HG02973 (cell line): ENCODE results near the gene IFIT3.
A peak's percentile ranks its signal among the peaks of the same experiment; 100 is the strongest.
"Not testable (repeated sequence)": the region's sequence is repeated elsewhere in the genome, so short reads cannot be mapped to it uniquely, and the experiment has no call there.

Experiments used
- ATAC-seq: cut with Tn5 transposase; IDR thresholded peaks from one replicate; pipeline ENCODE4 v1.9.1; 2021; ENCODE audit warnings: moderate library complexity; ENCODE audit not compliant: unreplicated experiment

The IFIT3 gene

GRCh38 chr10:89327803-89328441 lies at the start of gene IFIT3:
IFIT3 (plus strand) TSS chr10:89327997; CDS start chr10:89328074, 77 bp downstream.
- no peak for ATAC-seq

GRCh38 chr10:89278034-89278535 lies 49.7 kb upstream of the IFIT3 start:
- no peak for ATAC-seq

GRCh38 chr10:89278900-89279392 lies 48.9 kb upstream of the IFIT3 start:
- no peak for ATAC-seq

- no peak for ATAC-seq
Measured at GRCh38 chr10:89279421-89279869, 48.4 kb upstream of the IFIT3 start.

- ATAC-seq: no peak
Measured at GRCh38 chr10:89280508-89280907, 47.3 kb upstream of the IFIT3 start.

- ATAC-seq: no peak
Measured at GRCh38 chr10:89281606-89282395, 46.0 kb upstream of the IFIT3 start.

GRCh38 chr10:89283025-89283935 lies 44.5 kb upstream of the IFIT3 start:
- ATAC-seq: no peak

GRCh38 chr10:89283936-89284475 lies 43.8 kb upstream of the IFIT3 start:
- no peak for ATAC-seq

- not testable (repeated sequence) for ATAC-seq
Measured at GRCh38 chr10:89284711-89285110, 43.1 kb upstream of the IFIT3 start.

GRCh38 chr10:89285303-89285702 lies 42.5 kb upstream of the IFIT3 start:
- not testable (repeated sequence) for ATAC-seq

GRCh38 chr10:89294721-89295239 lies 33.0 kb upstream of the IFIT3 start:
- ATAC-seq: no peak

GRCh38 chr10:89295597-89295996 lies 32.2 kb upstream of the IFIT3 start:
- ATAC-seq: no peak

- no peak for ATAC-seq
Measured at GRCh38 chr10:89296220-89296648, 31.6 kb upstream of the IFIT3 start.

- ATAC-seq: no peak
Measured at GRCh38 chr10:89297356-89297755, 30.4 kb upstream of the IFIT3 start.

GRCh38 chr10:89297791-89298190 lies 30.0 kb upstream of the IFIT3 start:
- ATAC-seq: no peak

GRCh38 chr10:89299031-89299430 lies 28.8 kb upstream of the IFIT3 start:
- no peak for ATAC-seq

GRCh38 chr10:89301232-89301631 lies 26.6 kb upstream of the IFIT3 start:
- ATAC-seq: peak; percentile 22

- ATAC-seq: peak; percentile 68
Measured at GRCh38 chr10:89301721-89302445, 25.9 kb upstream of the IFIT3 start, which contains the start of gene IFIT2. IFIT2 (plus strand) TSS chr10:89302046; CDS start chr10:89302124, 78 bp downstream.

- ATAC-seq: no peak
Measured at GRCh38 chr10:89302625-89303024, 25.2 kb upstream of the IFIT3 start.
